Panc1 (cell line): ENCODE data around the gene NCS1. TPM values are rescaled to one million over a fixed set of nuclear protein-coding genes. Genes with fewer than 3 reads are reported as not detected.

Experiments used
- ATAC-seq: fragments of 200-7000 bp; cut with Tn5 transposase; 2 replicates; pipeline ENCODE4 v1.9.1; 2020; ENCODE audit warnings: mild to moderate bottlenecking, moderate library complexity
- BruUV-seq: library from RNA; stranded (reverse); fragments of 400-500 nt; replicated peaks from 2 replicates; lab custom pipeline; 2021; lab: Mats Ljungman, UMichigan
- CTCF ChIA-PET: fragments of 300-600 bp; sonication (Branson Sonifier 250); formaldehyde crosslinking; loops from one replicate; lab custom pipeline; 2022; ENCODE audit warnings: antibody characterized with exemption; lab: Charles Lee
- POLR2A ChIA-PET: fragments of 300-600 bp; sonication (Branson Sonifier 250); formaldehyde crosslinking; loops from one replicate; lab custom pipeline; 2022; ENCODE audit warnings: antibody characterized with exemption; lab: Charles Lee
- DNase-seq: peaks from one replicate; pipeline ENCODE4 v3.0.0-alpha.2; 2010; ENCODE audit warnings: low read depth, low spot score
- H3K27ac ChIP-seq: 2 replicates; pipeline ENCODE4 v1.5.1; 2011; ENCODE audit warnings: mild to moderate bottlenecking, low read length, inconsistent platforms
- H3K27me3 ChIP-seq: fragments of 200-500 bp; sonication (Bioruptor generic); 2 replicates; pipeline ENCODE4 v1.6.0; 2014; ENCODE audit warnings: low read length, inconsistent platforms; ENCODE audit not compliant: control insufficient read depth, insufficient read depth
- H3K36me3 ChIP-seq: fragments of 200-500 bp; sonication (Bioruptor generic); 2 replicates; pipeline ENCODE4 v1.5.1; 2014; ENCODE audit warnings: inconsistent platforms, mild to moderate bottlenecking, low read length, moderate library complexity; ENCODE audit not compliant: control insufficient read depth, insufficient read depth
- H3K4me1 ChIP-seq: 2 replicates; pipeline ENCODE4 v1.5.1; 2011; ENCODE audit warnings: inconsistent platforms, mild to moderate bottlenecking, low read length, moderate library complexity; ENCODE audit not compliant: control insufficient read depth, insufficient read depth
- H3K4me3 ChIP-seq, 2 experiments: 2 replicates each; pipeline ENCODE4 v1.5.1; 2011 to 2012; ENCODE audit warnings: low read depth in 2 of 2, low read length in 2 of 2, mild to moderate bottlenecking in 2 of 2, inconsistent platforms in 1 of 2, moderate library complexity in 1 of 2
- H3K9me3 ChIP-seq: fragments of 200-500 bp; sonication (Bioruptor generic); 2 replicates; pipeline ENCODE4 v1.5.1; 2014; ENCODE audit warnings: low read depth, mild to moderate bottlenecking, inconsistent platforms, low read length, moderate library complexity; ENCODE audit not compliant: control insufficient read depth, insufficient read depth
- POLR2AphosphoS5 ChIP-seq: IDR thresholded peaks from 2 replicates; pipeline ENCODE4 v1.6.1; 2012; ENCODE audit warnings: mild to moderate bottlenecking, low read depth, low read length, moderate library complexity
- SIN3A ChIP-seq: IDR thresholded peaks from 2 replicates; pipeline ENCODE4 v1.6.1; 2012; ENCODE audit warnings: low read depth, mild to moderate bottlenecking, low read length, moderate library complexity, borderline replicate concordance; ENCODE audit not compliant: insufficient read depth
- TCF7L2 ChIP-seq: IDR thresholded peaks from 2 replicates; pipeline ENCODE4 v1.6.1; 2011; ENCODE audit warnings: mild to moderate bottlenecking, low read depth, low read length, inconsistent platforms
- in situ Hi-C: cut with HindIII; loops from 2 replicates; pipeline ENCODE4 v1.10.0; 2016; ENCODE audit warnings: low sequenced_read_pairs, low pct_unique_long_range_greater_than_20kb
- intact Hi-C: fragments of 100-400 bp; cut with micrococcal nuclease; formaldehyde crosslinking; loops from one replicate; pipeline ENCODE4 v1.10.0; 2022; ENCODE audit not compliant: unreplicated experiment
- total RNA-seq: library from RNA; stranded (reverse); gene quantifications from one replicate; pipeline ENCODE4 v1.2.1, GENCODE V29; 2021; ENCODE audit not compliant: unreplicated experiment
- TF ChIP-seq, protein P1 (sequence below), 2 experiments: IDR thresholded peaks; 2 replicates each; pipeline ENCODE4 v1.6.1; 2011 to 2012; ENCODE audit warnings: low read depth in 2 of 2, control low read depth in 1 of 2, low read length in 1 of 2, mild to moderate bottlenecking in 1 of 2, moderate library complexity in 1 of 2; ENCODE audit not compliant: insufficient read depth in 1 of 2
- TF ChIP-seq, protein P2 (sequence below): fragments of 450-650 bp; IDR thresholded peaks from 2 replicates; pipeline ENCODE4 v1.5.1; 2017; ENCODE audit warnings: mild to moderate bottlenecking

Gene NCS1
- total RNA-seq, 1 experiment from 2014 or later = 31.6 TPM

GRCh38 chr9:130234340-130235260 lies 62.4 kb downstream of the NCS1 start:
- Histone ChIP-seq H3K27ac (no peak overlapping the region), H3K4me1 (no peaks in the 10 kb centered on the region), H3K4me3 (no peak overlapping the region), H3K27me3 (no peaks in the 10 kb centered on the region), H3K36me3 (no peaks in the 10 kb centered on the region; the same call in 1 of the 2 replicates), H3K9me3 (no peaks in the 10 kb centered on the region)
- DNase-seq = no peak
- in situ Hi-C loops (no loop called here), intact Hi-C loops (no loop called here)
- CTCF ChIA-PET = no interaction called here
- BruUV-seq = no TSS peak
- ATAC-seq = no peak
- POLR2A ChIA-PET = no interaction called here
- no peak for TF ChIP-seq SIN3A
- TF ChIP-seq POLR2AphosphoS5 = no peak
- TF ChIP-seq, protein P1, sequence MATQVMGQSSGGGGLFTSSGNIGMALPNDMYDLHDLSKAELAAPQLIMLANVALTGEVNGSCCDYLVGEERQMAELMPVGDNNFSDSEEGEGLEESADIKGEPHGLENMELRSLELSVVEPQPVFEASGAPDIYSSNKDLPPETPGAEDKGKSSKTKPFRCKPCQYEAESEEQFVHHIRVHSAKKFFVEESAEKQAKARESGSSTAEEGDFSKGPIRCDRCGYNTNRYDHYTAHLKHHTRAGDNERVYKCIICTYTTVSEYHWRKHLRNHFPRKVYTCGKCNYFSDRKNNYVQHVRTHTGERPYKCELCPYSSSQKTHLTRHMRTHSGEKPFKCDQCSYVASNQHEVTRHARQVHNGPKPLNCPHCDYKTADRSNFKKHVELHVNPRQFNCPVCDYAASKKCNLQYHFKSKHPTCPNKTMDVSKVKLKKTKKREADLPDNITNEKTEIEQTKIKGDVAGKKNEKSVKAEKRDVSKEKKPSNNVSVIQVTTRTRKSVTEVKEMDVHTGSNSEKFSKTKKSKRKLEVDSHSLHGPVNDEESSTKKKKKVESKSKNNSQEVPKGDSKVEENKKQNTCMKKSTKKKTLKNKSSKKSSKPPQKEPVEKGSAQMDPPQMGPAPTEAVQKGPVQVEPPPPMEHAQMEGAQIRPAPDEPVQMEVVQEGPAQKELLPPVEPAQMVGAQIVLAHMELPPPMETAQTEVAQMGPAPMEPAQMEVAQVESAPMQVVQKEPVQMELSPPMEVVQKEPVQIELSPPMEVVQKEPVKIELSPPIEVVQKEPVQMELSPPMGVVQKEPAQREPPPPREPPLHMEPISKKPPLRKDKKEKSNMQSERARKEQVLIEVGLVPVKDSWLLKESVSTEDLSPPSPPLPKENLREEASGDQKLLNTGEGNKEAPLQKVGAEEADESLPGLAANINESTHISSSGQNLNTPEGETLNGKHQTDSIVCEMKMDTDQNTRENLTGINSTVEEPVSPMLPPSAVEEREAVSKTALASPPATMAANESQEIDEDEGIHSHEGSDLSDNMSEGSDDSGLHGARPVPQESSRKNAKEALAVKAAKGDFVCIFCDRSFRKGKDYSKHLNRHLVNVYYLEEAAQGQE (IDR thresholded peaks at IDR 0.05; ENCODE audit: insufficient read depth in 1 of 2, low read depth in 2 of 2, low read length in 1 of 2) = no peak
- TF ChIP-seq, protein P2, sequence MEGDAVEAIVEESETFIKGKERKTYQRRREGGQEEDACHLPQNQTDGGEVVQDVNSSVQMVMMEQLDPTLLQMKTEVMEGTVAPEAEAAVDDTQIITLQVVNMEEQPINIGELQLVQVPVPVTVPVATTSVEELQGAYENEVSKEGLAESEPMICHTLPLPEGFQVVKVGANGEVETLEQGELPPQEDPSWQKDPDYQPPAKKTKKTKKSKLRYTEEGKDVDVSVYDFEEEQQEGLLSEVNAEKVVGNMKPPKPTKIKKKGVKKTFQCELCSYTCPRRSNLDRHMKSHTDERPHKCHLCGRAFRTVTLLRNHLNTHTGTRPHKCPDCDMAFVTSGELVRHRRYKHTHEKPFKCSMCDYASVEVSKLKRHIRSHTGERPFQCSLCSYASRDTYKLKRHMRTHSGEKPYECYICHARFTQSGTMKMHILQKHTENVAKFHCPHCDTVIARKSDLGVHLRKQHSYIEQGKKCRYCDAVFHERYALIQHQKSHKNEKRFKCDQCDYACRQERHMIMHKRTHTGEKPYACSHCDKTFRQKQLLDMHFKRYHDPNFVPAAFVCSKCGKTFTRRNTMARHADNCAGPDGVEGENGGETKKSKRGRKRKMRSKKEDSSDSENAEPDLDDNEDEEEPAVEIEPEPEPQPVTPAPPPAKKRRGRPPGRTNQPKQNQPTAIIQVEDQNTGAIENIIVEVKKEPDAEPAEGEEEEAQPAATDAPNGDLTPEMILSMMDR = no peak
- no peak for TF ChIP-seq TCF7L2

GRCh38 chr9:130235558-130236435 lies 63.6 kb downstream of the NCS1 start:
- ChIA-PET CTCF (interaction anchor here (0.5 to 1.0 kb wide), 6 partner anchors 31 to 430 kb away, joined by 3 to 7 read pairs (median 6); no protein-coding TSS in a partner anchor), POLR2A (no interaction called here)
- TF ChIP-seq TCF7L2 = no peak
- TF ChIP-seq SIN3A = no peak
- TF ChIP-seq, protein P2 = peak; percentile 94
- H3K27ac ChIP-seq = no peak overlapping the region
- no TSS peak for BruUV-seq
- H3K4me3 ChIP-seq = no peak overlapping the region
- in situ Hi-C loops (no loop called here), intact Hi-C loops (no loop called here)
- no peaks in the 10 kb centered on the region for H3K27me3 ChIP-seq
- no peaks in the 10 kb centered on the region for H3K4me1 ChIP-seq
- no peaks in the 10 kb centered on the region for H3K36me3 ChIP-seq
- no peak for DNase-seq
- no peaks in the 10 kb centered on the region for H3K9me3 ChIP-seq
- ATAC-seq = peak; percentile 37; the same call in 1 of the 2 replicates
